ENCODE measurements around the gene FMN1. TPM values are rescaled to one million over a fixed set of nuclear protein-coding genes. Genes with fewer than 3 reads are reported as not detected.
A peak's percentile ranks its signal among the peaks of the same experiment; 100 is the strongest.

Gene FMN1
- total RNA-seq, 1 donor from 2014 or later = 4.0 TPM

DNA sequence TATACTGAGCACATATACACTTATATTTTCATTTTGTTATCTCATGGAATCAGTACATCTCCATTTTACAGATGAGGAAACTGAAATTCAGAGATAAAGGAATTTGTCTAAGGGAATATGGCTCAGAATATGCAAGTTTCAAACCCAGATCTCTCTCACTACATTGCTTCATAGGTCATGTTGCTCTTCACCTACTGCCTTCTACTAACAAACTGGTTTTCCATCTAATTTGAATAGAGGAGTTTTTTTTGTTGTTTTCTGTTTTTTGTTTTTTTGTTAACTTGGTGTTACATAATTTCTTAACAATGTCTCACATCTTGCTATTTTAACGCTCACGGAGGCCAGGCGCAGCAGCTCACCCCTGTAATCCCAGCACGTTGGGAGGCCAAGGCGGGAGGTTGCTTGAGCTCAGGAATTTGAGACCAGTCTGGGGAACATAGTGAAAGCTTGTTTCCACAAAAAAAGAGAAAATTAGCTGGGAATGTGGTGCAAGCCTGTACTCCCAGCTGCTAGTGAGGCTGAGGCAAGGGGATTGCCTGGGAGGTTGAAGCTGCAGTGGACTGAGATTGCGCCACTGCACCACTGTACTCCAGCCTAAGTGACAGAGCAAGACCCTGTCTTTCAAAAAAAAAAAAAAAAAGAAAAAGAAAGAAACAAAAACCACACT lies 37.0 kb downstream of the FMN1 start:
- Mint-ChIP-seq H3K27me3 (ENCODE audit: low read depth) (no peaks in the 10 kb centered on the region), H3K4me1 (ENCODE audit: low read depth) (peaks cover 28% of the 10 kb centered on the region), H3K36me3 (ENCODE audit: low read depth) (no peaks in the 10 kb centered on the region), H3K9me3 (ENCODE audit: low read depth) (no peaks in the 10 kb centered on the region), H3K27ac (ENCODE audit: unreplicated experiment) (no peak overlapping the region), H3K4me3 (ENCODE audit: unreplicated experiment) (no peak overlapping the region)
- DNase-seq (ENCODE audit: low spot score) = no peak
- TF ChIP-seq, protein P1, sequence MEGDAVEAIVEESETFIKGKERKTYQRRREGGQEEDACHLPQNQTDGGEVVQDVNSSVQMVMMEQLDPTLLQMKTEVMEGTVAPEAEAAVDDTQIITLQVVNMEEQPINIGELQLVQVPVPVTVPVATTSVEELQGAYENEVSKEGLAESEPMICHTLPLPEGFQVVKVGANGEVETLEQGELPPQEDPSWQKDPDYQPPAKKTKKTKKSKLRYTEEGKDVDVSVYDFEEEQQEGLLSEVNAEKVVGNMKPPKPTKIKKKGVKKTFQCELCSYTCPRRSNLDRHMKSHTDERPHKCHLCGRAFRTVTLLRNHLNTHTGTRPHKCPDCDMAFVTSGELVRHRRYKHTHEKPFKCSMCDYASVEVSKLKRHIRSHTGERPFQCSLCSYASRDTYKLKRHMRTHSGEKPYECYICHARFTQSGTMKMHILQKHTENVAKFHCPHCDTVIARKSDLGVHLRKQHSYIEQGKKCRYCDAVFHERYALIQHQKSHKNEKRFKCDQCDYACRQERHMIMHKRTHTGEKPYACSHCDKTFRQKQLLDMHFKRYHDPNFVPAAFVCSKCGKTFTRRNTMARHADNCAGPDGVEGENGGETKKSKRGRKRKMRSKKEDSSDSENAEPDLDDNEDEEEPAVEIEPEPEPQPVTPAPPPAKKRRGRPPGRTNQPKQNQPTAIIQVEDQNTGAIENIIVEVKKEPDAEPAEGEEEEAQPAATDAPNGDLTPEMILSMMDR (IDR thresholded peaks at IDR 0.05) = no peak

DNA sequence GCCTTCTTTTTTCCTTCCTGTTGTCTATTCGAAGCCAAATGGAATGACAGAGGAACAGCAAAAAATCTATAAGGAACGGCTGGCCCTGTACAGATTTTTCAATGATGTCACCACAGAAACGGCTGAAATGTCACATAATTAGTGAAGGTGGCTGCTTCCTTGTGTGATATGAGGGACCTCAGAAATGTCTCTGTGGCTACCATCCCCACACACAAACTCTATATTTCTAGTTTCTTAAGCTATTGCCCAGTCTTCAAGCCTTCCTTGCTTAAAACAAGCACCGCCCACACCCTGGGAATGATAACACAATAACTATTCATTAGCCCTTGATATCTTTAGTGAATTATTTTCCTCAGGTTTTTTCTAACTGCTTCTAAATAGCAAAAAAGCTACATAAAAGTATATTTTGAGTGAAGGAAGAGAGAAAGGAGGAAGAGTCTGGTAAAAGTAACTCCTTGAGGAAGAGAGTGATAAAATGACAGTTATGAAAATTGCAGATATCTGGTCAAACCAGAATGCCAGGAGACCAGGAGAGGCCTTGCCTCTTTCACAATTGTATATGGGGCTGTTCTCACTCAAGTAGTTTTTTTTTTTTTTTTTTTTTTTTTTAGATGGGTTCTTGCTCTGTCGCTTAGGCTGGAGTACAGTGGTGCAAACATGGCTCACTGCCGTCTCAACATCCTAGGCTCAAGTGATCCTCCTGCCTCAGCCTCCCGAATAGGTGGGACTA lies 38.7 kb downstream of the FMN1 start:
- DNase-seq (ENCODE audit: low spot score) = no peak
- no peaks in the 10 kb centered on the region for H3K36me3 Mint-ChIP-seq (ENCODE audit: low read depth)
- H3K9me3 Mint-ChIP-seq (ENCODE audit: low read depth) = no peaks in the 10 kb centered on the region
- no peak overlapping the region for H3K4me3 Mint-ChIP-seq (ENCODE audit: unreplicated experiment)
- peaks cover 25% of the 10 kb centered on the region for H3K4me1 Mint-ChIP-seq (ENCODE audit: low read depth)
- TF ChIP-seq, protein P1 (IDR thresholded peaks at IDR 0.05) = no peak
- H3K27me3 Mint-ChIP-seq (ENCODE audit: low read depth) = no peaks in the 10 kb centered on the region
- H3K27ac Mint-ChIP-seq (ENCODE audit: unreplicated experiment) = no peak overlapping the region

DNA sequence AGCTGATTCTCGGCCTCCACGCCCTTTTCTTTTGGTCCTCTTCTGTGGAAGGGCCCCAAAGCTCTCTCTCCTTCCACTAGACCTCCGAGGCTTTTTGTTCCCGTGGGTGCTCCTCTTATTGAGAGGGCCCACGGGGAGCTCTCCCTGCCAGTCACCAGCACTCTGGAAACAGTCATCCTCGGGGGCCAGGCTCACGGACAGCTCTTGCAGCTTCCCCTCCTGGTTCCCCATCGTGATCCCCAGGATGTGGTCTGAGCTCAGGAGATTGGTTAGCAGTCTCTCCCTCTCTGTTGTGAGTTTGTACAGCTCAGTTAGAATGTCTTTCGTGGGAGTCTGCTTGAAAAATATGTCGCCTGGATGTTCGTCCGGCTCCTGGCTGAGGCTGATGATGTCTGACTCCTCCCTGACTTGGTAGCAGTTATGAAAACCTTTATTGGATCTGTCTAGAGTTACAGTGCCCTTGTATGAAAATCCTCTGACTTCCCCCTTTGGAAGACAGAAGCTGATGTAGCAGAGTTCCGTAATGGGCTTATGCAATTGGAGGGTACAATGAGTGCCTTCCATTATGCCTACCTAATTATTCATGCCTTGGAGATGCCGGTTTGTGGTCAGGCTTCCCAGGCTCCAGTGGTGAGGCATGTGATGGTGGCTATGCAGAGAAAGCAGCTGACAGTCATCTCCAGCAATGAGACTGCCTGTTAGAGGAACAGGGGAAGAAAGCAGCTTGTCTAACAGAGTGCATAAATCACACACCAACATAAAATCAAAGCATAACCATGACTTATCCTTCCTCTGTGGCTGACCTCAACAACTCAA lies 40.0 kb downstream of the FMN1 start:
- no peak overlapping the region for H3K4me3 Mint-ChIP-seq (ENCODE audit: unreplicated experiment)
- TF ChIP-seq, protein P1 (IDR thresholded peaks at IDR 0.05) = no peak
- peaks cover 14% of the 10 kb centered on the region for H3K4me1 Mint-ChIP-seq (ENCODE audit: low read depth)
- H3K27ac Mint-ChIP-seq (ENCODE audit: unreplicated experiment) = peak overlapping the region; percentile 83
- DNase-seq (ENCODE audit: low spot score) = no peak
- H3K27me3 Mint-ChIP-seq (ENCODE audit: low read depth) = no peaks in the 10 kb centered on the region
- H3K9me3 Mint-ChIP-seq (ENCODE audit: low read depth) = no peaks in the 10 kb centered on the region
- no peaks in the 10 kb centered on the region for H3K36me3 Mint-ChIP-seq (ENCODE audit: low read depth)

DNA sequence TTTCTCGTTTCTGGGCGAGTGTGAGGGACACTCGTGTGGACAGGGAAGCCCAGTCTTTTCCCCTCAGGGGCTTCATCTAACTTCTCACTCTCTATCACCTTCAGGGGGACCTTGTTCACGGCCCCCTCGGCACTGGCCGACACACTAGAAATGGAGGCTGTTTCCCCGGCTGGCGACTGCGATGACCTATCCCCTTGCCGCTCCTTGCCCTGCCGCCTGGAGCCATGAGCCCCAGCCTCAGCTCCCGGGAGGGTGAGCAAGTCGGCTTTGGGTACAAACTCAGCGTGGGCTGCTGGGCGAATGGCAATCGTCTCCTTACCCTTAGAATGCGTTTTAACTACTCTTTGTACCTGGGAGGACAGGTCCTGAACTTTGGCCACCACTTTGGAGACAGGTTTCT lies 41.0 kb downstream of the FMN1 start:
- Mint-ChIP-seq H3K4me1 (ENCODE audit: low read depth) (peaks cover 14% of the 10 kb centered on the region), H3K27ac (ENCODE audit: unreplicated experiment) (no peak overlapping the region), H3K27me3 (ENCODE audit: low read depth) (no peaks in the 10 kb centered on the region), H3K4me3 (ENCODE audit: unreplicated experiment) (no peak overlapping the region), H3K36me3 (ENCODE audit: low read depth) (no peaks in the 10 kb centered on the region), H3K9me3 (ENCODE audit: low read depth) (no peaks in the 10 kb centered on the region)
- TF ChIP-seq, protein P1 (IDR thresholded peaks at IDR 0.05) = no peak
- no peak for DNase-seq (ENCODE audit: low spot score)

DNA sequence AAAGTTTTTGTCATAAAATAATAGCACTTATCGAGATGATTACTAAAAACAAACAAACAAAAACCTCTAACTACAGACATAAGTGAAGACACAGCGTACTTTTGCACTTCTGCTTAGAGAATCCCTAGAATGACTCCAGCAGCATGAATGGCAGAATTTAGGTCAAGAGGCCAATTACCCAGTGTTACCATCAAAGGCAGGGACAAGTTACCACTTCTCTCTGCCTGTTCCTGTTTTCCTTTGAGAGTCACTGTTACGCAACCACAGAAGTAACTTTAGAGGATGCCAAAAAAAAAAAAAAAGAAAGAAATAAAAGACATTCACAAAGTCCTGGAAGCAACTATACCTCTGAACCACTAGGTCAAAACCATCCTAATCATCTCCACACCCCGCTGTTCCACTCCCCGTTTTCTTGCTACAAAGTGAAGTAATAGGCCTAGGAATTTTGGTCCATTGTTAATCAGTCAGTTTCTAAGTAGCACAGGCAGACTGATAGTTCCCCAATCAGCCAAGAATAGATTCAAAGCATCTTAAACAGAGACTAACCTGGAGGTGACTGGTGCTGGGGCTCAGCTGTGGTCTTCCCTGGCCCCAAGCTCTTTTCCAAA lies 41.9 kb downstream of the FMN1 start:
- no peak for DNase-seq (ENCODE audit: low spot score)
- Mint-ChIP-seq H3K9me3 (ENCODE audit: low read depth) (no peaks in the 10 kb centered on the region), H3K4me3 (ENCODE audit: unreplicated experiment) (no peak overlapping the region), H3K36me3 (ENCODE audit: low read depth) (no peaks in the 10 kb centered on the region), H3K4me1 (ENCODE audit: low read depth) (peaks cover 14% of the 10 kb centered on the region), H3K27me3 (ENCODE audit: low read depth) (no peaks in the 10 kb centered on the region), H3K27ac (ENCODE audit: unreplicated experiment) (no peak overlapping the region)
- TF ChIP-seq, protein P1 (IDR thresholded peaks at IDR 0.05) = no peak

All from chondrocyte (in vitro differentiated cells).